GM12891 (cell line): ENCODE data around the gene SUPV3L1.

Source experiments
- POLR2A ChIP-seq: IDR thresholded peaks from 2 replicates; pipeline ENCODE4 v1.6.1; 2011; ENCODE audit warnings: low read depth, low read length, control low read depth
- POLR2AphosphoS5 ChIP-seq: IDR thresholded peaks from 2 replicates; pipeline ENCODE4 v1.6.1; 2011; ENCODE audit warnings: low read depth, low read length, control low read depth
- POU2F2 ChIP-seq: IDR thresholded peaks from 2 replicates; pipeline ENCODE4 v1.6.1; 2011; ENCODE audit warnings: low read depth, mild to moderate bottlenecking, control low read depth, low read length, moderate library complexity

DNA sequence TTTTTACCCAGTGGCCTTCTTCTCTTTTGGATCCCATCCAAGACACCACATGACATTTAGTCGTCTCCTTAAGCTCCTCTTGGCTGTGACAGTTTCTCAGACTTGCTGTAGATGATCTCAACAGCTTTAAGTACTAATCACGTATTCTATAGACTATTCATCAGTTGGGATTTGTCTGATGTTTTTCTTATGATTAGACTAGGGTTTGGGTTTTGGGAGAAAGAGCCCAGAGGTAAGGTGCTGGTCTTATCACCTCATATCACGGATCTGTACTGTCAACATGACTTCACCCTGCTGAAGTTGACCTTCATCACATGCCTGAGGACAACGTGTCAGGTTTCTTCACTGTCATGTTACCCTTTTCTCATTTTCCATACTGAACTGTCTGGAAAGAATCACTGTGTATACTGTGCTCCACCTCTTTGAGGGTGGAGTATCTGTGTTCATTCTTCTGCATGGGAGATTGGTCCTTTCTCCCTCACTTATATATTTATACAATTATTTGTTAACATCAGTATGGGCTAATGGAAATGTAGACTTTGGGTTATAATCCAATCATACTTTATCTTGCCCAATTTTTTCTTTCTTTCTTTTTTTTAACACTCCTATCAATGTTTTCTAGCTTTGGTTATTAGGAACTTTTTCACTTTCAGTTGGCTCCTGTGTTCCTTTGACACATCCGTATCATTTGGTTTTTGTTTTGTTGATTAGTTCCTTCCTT lies 33.7 kb downstream of the SUPV3L1 start:
- TF ChIP-seq POLR2A, result no peak
- no peak for TF ChIP-seq POLR2AphosphoS5
- no peak for TF ChIP-seq POU2F2
